Right cardiac atrium (tissue), 5 donors: ENCODE data around the gene ATP1B3. TPM values are rescaled to one million over a fixed set of nuclear protein-coding genes. Genes with fewer than 3 reads are reported as not detected.
A peak's percentile ranks its signal among the peaks of the same experiment; 100 is the strongest.
"Not testable (repeated sequence)": the region's sequence is repeated elsewhere in the genome, so short reads cannot be mapped to it uniquely, and the experiment has no call there.

Experiments used
- ATAC-seq, 2 donors: fragments of 200-7000 bp; cut with Tn5 transposase; one replicate each; pipeline versions ENCODE4 v1.8.0 to v1.9.1; 2020; ENCODE audit warnings: moderate library complexity in 2 of 2, mild to moderate bottlenecking in 1 of 2
- DNase-seq, 3 donors: peaks; one replicate each; pipeline ENCODE4 v3.0.0-alpha.2; 2020
- H3K27ac ChIP-seq: one replicate; pipeline ENCODE4 v1.5.1; 2013; ENCODE audit warnings: mild to moderate bottlenecking, low read length, control low read depth, moderate library complexity
- H3K27me3 ChIP-seq: one replicate; pipeline ENCODE4 v1.6.1; 2013; ENCODE audit not compliant: control insufficient read depth, insufficient read depth
- H3K4me1 ChIP-seq: one replicate; pipeline ENCODE4 v1.6.1; 2013; ENCODE audit warnings: low read length; ENCODE audit not compliant: control insufficient read depth, insufficient read depth
- H3K4me3 ChIP-seq: one replicate; pipeline ENCODE4 v1.5.1; 2013; ENCODE audit warnings: low read length, control low read depth
- H3K9me3 ChIP-seq: one replicate; pipeline ENCODE4 v1.6.1; 2013; ENCODE audit warnings: low read length; ENCODE audit not compliant: control insufficient read depth
- WGBS: extraction: QIAGEN DNeasy Blood & Tissue Kit; methylation state at CpG from one replicate; pipeline ENCODE4 v1.1.7; 2013; 5-methylcytosine and 5-hydroxymethylcytosine counted together
- intact Hi-C, 4 donors: fragments of 100-400 bp; cut with DNase I; formaldehyde crosslinking; loops; one replicate each; pipeline versions ENCODE4 v1.11.0 to v1.14.0; 2022 to 2023
- polyA plus RNA-seq: library from polyadenylated mRNA; stranded (reverse); fragments of 200-250 nt; gene quantifications from one replicate; pipeline ENCODE4 v1.2.3, GENCODE V29; 2013
- total RNA-seq, 4 donors: library from RNA; stranded (reverse); fragmentation: NEBNext Ultra II Directional; extraction: Animal tissue kit (Norgen Biotek cat#: 25700); gene quantifications; one replicate each; pipeline ENCODE4 v1.2.1, GENCODE V29; 2021
- donor health status: healthy with polysubstance abuse.
- donor health status: DM: no; HTN: yes; CAD: no.
- donor health status: DM: no; HTN: no; CAD: no.
- donor health status: DM: no; HTN: yes; CAD: no; lungs with severe emphysema.
- donor health status: DM: yes; HTN: yes; CAD: no.

Gene ATP1B3
- total and polyA plus RNA-seq, 5 donors, result 29.2 to 77.3 (median 51.4) TPM

- ATAC-seq, result no peak
- WGBS, result 86% methylated on average over 5 of the region's 5 CpGs
Observed at GRCh38 chr3:141845407-141846049, 30.9 kb upstream of the ATP1B3 start.

GRCh38 chr3:141846050-141846433 is 30.4 kb upstream of the ATP1B3 start:
- intact Hi-C loops, result no loop called here
- 58% methylated on average over 3 of the region's 3 CpGs for WGBS
- no peaks in the 10 kb centered on the region for H3K27me3 ChIP-seq
- H3K9me3 ChIP-seq, result no peaks in the 10 kb centered on the region
- H3K4me3 ChIP-seq, result no peak overlapping the region
- H3K27ac ChIP-seq, result no peak overlapping the region
- no peaks in the 10 kb centered on the region for H3K4me1 ChIP-seq
- no peak for ATAC-seq
- DNase-seq, result no peak

More at GRCh38 chr3:141845407-141846049, 30.9 kb upstream of the ATP1B3 start:
- Histone ChIP-seq H3K4me1 (no peaks in the 10 kb centered on the region), H3K27me3 (no peaks in the 10 kb centered on the region), H3K4me3 (no peak overlapping the region), H3K27ac (no peak overlapping the region), H3K9me3 (no peaks in the 10 kb centered on the region)
- no peak for DNase-seq
- intact Hi-C loops, result no loop called here

DNA sequence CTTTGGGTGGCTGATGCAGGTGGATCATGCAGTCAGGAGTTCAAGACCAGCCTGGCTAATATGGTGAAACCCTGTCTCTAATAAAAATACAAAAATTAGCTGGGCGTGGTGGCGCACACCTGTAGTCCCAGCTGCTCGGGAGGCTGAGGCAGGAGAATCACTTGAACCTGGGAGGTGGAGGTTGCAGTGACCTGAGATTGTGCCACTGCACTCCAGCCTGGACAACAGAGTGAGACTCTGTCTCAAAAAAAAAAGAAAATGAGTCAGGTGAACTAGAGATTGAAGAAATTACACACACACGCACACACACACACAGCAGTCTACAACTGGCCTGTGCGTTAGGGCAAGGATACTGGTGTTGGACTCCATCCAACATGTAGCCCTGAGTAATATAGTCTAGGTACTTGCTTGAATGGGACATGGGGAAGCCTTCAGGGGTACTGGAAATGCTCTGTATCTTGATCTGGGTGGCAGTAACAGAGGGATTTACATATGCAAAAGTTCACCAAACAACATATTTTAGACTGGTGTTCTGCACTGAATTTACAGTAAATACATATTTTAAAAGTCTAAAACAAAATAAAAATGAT is 28.2 kb upstream of the ATP1B3 start:
- DNase-seq, H3K9me3 ChIP-seq, H3K4me1 ChIP-seq, ATAC-seq, H3K27ac ChIP-seq, intact Hi-C loops, H3K27me3 ChIP-seq, H3K4me3 ChIP-seq: not testable (repeated sequence)
- WGBS, result 87% methylated on average over 5 of the region's 5 CpGs

DNA sequence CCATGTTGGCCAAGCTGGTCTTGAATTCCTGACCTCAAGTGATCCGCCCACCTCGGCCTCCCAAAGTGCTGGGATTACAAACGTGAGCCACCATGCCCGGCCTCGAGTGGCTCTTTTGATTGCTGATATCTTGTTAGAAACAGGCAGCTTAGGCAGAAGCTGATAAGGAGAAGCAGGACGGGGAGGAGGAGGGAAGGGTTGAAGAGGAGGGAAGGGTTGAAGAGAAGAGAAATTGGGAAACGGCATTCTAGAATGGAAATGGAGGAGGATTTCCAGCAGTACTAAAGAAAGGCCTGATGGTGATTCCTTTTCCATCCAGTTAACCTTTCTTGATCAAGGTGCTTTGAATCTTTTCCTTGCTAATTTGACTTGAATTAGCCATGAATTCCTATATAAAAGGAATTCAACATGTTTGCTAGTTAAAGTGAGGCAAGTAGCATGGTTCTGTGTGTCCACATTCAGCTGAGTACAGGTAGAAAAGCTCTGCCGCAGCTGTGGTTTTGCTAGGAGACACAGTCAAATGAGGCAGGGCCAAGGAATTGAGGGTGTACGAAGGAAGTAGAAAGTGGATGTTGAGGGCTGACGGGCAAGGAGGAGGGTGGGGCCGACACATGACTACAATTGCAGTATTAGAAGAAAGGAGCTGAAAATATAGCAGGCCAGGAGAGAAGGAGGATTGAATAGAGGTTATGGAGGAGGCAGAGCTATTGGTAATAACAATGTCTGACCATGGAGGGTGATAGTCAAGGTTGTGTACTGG is 27.2 kb upstream of the ATP1B3 start:
- no peak for DNase-seq
- H3K4me3 ChIP-seq, result no peak overlapping the region
- intact Hi-C loops, result no loop called here
- H3K27me3 ChIP-seq, result no peaks in the 10 kb centered on the region
- peak in 1 of 2 donors; percentile 38 for ATAC-seq
- 61% methylated on average over 11 of the region's 11 CpGs for WGBS
- no peaks in the 10 kb centered on the region for H3K9me3 ChIP-seq
- H3K4me1 ChIP-seq, result no peaks in the 10 kb centered on the region
- no peak overlapping the region for H3K27ac ChIP-seq

GRCh38 chr3:141851411-141851810 is 25.0 kb upstream of the ATP1B3 start:
- H3K27ac ChIP-seq, result no peak overlapping the region
- WGBS, result 72% methylated on average over 5 of the region's 5 CpGs
- H3K9me3 ChIP-seq, result no peaks in the 10 kb centered on the region
- peak in 2 of 3 donors; percentile 50 to 59 for DNase-seq
- no peaks in the 10 kb centered on the region for H3K4me1 ChIP-seq
- intact Hi-C loops, result no loop called here
- no peak overlapping the region for H3K4me3 ChIP-seq
- peak; percentile 19 to 90 for ATAC-seq
- H3K27me3 ChIP-seq, result no peaks in the 10 kb centered on the region

- ATAC-seq (peak; percentile 55 to 70), DNase-seq (no peak)
- Histone ChIP-seq H3K4me3 (no peak overlapping the region), H3K27me3 (no peaks in the 10 kb centered on the region), H3K4me1 (no peaks in the 10 kb centered on the region), H3K9me3 (no peaks in the 10 kb centered on the region), H3K27ac (peak overlapping the region; percentile 12)
- intact Hi-C loops, result no loop called here
- 64% methylated on average over 4 of the region's 4 CpGs for WGBS
Observed at GRCh38 chr3:141853081-141853601, 23.3 kb upstream of the ATP1B3 start.

DNA sequence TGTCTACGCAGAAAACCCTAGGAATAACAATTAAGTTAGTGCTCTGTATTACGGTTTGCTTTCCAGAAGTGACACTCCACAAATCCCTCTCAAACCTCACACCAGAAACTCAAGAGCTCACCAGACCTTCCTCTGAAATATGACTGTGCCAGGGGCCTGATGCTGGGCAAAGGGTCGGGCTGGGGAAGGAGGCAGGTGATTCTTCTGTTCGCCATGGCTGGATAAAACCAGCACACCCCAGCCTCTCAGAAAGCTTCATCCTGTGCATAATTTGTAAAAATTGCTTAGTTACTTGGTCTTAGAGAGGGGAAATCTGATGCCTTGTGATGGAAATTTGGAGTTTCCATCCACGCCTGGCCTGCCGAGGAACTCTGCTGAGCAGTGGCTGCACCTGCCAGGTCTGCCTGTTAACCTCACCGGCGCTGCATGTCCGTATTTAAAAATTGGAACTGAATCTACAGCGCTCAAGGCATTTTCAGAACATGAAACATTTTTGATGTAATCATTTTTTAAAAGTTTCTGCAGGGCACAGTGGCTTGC is 22.7 kb upstream of the ATP1B3 start:
- DNase-seq, result no peak
- no peak overlapping the region for H3K27ac ChIP-seq
- intact Hi-C loops, result no loop called here
- H3K27me3 ChIP-seq, result no peaks in the 10 kb centered on the region
- no peaks in the 10 kb centered on the region for H3K4me1 ChIP-seq
- H3K9me3 ChIP-seq, result no peaks in the 10 kb centered on the region
- 76% methylated on average over 10 of the region's 10 CpGs for WGBS
- H3K4me3 ChIP-seq, result no peak overlapping the region
- ATAC-seq, result no peak

GRCh38 chr3:141854599-141854998 is 21.8 kb upstream of the ATP1B3 start:
- H3K27ac ChIP-seq, result no peak overlapping the region
- H3K27me3 ChIP-seq, result no peaks in the 10 kb centered on the region
- no peak overlapping the region for H3K4me3 ChIP-seq
- DNase-seq (no peak), ATAC-seq (no peak)
- H3K4me1 ChIP-seq, result no peaks in the 10 kb centered on the region
- H3K9me3 ChIP-seq, result no peaks in the 10 kb centered on the region
- WGBS, result 90% methylated on average over 1 of the region's 1 CpG
- intact Hi-C loops, result no loop called here

- no peak overlapping the region for H3K27ac ChIP-seq
- intact Hi-C loops, result no loop called here
- H3K4me3 ChIP-seq, result no peak overlapping the region
- H3K4me1 ChIP-seq, result peaks cover 2% of the 10 kb centered on the region
- H3K27me3 ChIP-seq, result no peaks in the 10 kb centered on the region
- DNase-seq (no peak), ATAC-seq (no peak)
- H3K9me3 ChIP-seq, result no peaks in the 10 kb centered on the region
- 78% methylated on average over 2 of the region's 2 CpGs for WGBS
Observed at GRCh38 chr3:141858312-141858711, 18.1 kb upstream of the ATP1B3 start.

- intact Hi-C loops, result no loop called here
- Histone ChIP-seq H3K9me3 (no peaks in the 10 kb centered on the region), H3K4me1 (peaks cover 2% of the 10 kb centered on the region), H3K27ac (no peak overlapping the region), H3K27me3 (no peaks in the 10 kb centered on the region), H3K4me3 (no peak overlapping the region)
- DNase-seq, result no peak
- peak; percentile 11 to 35 for ATAC-seq
- 82% methylated on average over 4 of the region's 4 CpGs for WGBS
Observed at GRCh38 chr3:141859651-141860050, 16.8 kb upstream of the ATP1B3 start.
